ENCODE results near the gene CFAP298.
A peak's percentile ranks its signal among the peaks of the same experiment; 100 is the strongest.
"Not testable (repeated sequence)": the region's sequence is repeated elsewhere in the genome, so short reads cannot be mapped to it uniquely, and the experiment has no call there.

Gene CFAP298

DNA sequence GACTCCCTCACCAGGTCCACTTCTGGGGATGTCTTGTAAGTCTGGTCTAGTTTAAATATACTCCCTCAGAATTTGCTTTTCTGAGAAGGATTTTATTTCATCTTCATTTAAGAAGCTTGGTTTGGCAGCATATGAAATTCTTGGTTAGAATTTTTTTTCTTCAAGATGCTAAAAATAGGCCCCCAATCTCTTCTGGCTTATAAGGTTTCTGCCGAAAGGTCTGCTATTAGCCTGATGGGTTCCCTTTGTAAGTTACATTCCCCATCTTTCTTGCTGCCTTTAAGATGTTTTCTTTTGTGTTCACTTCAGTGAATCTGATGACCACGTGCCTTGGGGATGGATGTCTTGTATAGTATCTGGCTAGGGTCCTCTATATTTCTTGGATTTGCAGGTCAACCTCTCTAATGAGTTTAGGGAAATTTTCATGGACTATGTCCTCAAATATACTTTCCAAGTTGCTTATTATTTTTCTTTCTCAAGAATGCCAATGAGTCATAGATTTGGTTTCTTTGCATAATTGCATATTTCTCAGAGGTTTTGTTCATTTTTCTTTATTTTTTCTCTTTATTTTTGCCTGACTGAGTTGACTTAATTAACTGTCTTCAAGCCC lies 46.2 kb downstream of the CFAP298 start:
- no peak for DNase-seq (ENCODE audit: low read depth)
- TF ChIP-seq, protein P1, sequence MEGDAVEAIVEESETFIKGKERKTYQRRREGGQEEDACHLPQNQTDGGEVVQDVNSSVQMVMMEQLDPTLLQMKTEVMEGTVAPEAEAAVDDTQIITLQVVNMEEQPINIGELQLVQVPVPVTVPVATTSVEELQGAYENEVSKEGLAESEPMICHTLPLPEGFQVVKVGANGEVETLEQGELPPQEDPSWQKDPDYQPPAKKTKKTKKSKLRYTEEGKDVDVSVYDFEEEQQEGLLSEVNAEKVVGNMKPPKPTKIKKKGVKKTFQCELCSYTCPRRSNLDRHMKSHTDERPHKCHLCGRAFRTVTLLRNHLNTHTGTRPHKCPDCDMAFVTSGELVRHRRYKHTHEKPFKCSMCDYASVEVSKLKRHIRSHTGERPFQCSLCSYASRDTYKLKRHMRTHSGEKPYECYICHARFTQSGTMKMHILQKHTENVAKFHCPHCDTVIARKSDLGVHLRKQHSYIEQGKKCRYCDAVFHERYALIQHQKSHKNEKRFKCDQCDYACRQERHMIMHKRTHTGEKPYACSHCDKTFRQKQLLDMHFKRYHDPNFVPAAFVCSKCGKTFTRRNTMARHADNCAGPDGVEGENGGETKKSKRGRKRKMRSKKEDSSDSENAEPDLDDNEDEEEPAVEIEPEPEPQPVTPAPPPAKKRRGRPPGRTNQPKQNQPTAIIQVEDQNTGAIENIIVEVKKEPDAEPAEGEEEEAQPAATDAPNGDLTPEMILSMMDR (IDR thresholded peaks at IDR 0.05; ENCODE audit: low read depth, low read length, missing control alignments), result no peak
- no peak overlapping the region for H3K4me3 ChIP-seq (ENCODE audit: low read depth, low read length)

DNA sequence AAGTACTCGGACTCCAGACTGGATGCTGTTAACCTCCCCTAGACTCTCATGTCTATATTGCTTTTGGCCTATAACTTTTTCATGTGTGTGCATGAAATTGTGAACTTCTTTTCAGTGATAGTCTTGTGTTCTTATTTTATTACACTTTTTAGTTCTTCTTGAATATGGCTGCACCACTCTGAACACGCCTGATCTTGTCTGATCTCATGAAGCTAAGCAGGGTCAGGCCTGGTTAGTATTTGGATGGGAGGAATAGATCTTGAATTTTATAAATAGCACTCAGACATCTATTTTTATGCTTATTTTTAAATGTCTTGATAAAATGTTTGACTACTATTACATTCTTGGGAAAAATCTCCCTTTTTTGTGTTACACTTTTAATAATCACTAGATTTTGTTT lies 49.3 kb downstream of the CFAP298 start:
- no peak for DNase-seq (ENCODE audit: low read depth)
- TF ChIP-seq, protein P1 (IDR thresholded peaks at IDR 0.05; ENCODE audit: low read depth, low read length, missing control alignments), result no peak
- no peak overlapping the region for H3K4me3 ChIP-seq (ENCODE audit: low read depth, low read length)

DNA sequence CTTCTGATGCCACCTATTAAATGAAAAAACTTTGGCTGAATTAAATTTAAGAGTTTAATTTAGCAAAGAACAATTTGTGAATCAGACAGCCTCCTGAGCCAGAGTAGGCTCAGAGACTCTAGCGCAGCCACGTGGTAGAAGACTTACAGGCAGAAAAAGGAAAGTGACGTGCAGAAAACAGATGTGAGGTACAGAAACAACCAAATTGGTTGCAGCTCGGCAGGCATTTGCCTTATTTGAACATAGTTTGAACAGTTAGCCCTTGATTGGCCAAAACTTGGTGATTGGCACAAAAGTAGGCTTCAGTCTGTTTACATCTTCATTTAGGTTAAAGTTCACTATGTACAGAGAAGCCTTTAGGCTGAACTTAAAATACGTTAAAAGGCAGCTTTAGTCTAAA lies 49.8 kb downstream of the CFAP298 start:
- no peak overlapping the region for H3K4me3 ChIP-seq (ENCODE audit: low read depth, low read length)
- TF ChIP-seq, protein P1 (IDR thresholded peaks at IDR 0.05; ENCODE audit: low read depth, low read length, missing control alignments), result peak; percentile 13
- no peak for DNase-seq (ENCODE audit: low read depth)

DNA sequence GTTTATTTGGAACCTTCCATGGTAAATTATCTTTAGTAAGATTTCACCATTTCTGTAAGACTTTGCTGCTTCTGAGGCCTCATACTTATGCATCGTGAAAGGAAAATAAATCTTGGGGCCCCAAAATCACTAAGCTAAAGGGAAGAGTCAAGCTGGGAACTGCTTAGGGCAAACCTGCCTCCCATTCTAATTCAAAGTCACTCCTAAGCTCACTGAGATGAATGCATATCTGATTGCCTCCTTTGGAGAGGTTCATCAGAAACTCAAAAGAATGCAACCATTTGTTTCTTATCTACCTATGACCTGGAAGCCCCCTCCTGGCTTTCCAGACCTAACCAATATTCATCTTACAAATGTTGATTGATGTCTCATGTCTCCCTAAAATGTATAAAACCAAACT lies 50.7 kb downstream of the CFAP298 start:
- not testable (repeated sequence) for DNase-seq (ENCODE audit: low read depth); H3K4me3 ChIP-seq (ENCODE audit: low read depth, low read length)

DNA sequence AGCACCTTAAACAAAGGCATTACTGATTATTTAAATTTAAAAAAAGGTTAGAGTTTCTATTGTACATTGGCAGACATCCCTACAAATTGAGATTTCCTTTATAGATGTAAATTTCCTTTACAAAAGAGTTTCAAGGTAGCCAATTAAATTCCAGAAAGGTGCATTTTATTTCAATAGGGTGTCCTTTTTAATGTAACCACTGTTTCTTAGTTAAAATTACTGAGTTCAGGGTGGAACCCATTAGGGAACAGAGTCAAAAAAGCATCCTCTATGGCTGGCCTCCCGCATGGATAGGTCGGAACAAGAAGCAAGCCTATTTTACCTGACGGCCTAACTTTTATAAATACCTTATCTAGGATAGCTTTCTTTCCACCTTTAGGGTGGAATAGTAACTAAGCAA lies 51.3 kb downstream of the CFAP298 start:
- no peak for DNase-seq (ENCODE audit: low read depth)
- no peak overlapping the region for H3K4me3 ChIP-seq (ENCODE audit: low read depth, low read length)
- TF ChIP-seq, protein P1 (IDR thresholded peaks at IDR 0.05; ENCODE audit: low read depth, low read length, missing control alignments), result no peak

DNA sequence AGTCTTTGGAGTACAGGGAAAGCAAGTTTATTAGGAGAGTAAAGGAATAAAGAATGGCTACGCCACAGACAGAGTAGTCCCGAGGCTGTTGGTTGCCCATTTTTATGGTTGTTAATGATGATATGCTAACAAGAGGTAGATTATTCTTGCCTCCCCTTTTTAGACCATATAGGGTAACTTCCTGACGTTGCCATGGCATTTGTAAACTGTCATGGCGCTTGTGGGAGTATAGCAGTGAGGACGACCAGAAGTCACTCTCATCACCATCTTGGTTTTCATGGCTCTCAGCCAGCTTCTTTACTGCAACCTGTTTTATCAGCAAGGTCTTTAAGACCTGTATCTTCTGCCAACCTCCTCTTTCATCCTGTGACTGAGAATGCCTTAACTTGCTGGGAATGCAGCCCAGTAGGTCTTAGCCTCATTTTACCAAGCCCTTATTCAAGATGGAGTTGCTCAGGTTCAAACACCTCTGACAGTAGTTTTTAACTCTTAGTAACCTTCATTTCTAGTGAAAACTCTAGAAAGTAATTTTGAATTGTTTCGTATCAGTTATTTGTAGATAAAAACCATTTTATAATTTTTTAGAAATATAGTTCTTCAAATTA lies 53.1 kb downstream of the CFAP298 start:
- TF ChIP-seq, protein P1 (IDR thresholded peaks at IDR 0.05; ENCODE audit: low read depth, low read length, missing control alignments), result no peak
- H3K4me3 ChIP-seq (ENCODE audit: low read depth, low read length), result no peak overlapping the region
- no peak for DNase-seq (ENCODE audit: low read depth)

DNA sequence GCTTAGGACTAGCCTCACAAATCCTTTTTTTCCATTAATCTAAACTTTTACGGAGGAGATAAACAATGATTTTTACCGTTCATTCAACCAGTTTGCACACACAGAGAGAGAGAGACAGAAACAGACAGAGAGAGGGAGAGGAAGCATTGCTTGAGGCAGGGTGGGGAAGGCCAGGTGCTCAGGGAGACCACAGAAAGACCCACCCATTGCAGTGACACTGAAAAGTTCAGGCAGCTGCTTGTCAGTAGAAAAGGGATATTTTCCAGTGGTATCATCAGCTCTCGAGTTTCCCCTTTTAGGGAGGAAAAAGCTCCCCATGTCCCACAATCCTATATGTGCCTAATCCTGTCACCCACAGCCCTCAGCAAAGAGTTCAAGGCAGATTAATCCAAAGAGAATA lies 54.1 kb downstream of the CFAP298 start:
- H3K4me3 ChIP-seq (ENCODE audit: low read depth, low read length), result no peak overlapping the region
- TF ChIP-seq, protein P1 (IDR thresholded peaks at IDR 0.05; ENCODE audit: low read depth, low read length, missing control alignments), result no peak
- no peak for DNase-seq (ENCODE audit: low read depth)

All from GM12864 (cell line).